Measurements from ENCODE around the gene IGSF9.

The IGSF9 gene

GRCh38 chr1:159931101-159931794 lies 14.2 kb downstream of the IGSF9 start:
- no peak for DNase-seq

GRCh38 chr1:159930634-159931033 lies 14.8 kb downstream of the IGSF9 start:
- no peak for DNase-seq

GRCh38 chr1:159930216-159930615 lies 15.2 kb downstream of the IGSF9 start:
- DNase-seq = no peak

- no peak for DNase-seq
These were observed 16.0 kb downstream of the IGSF9 start for GRCh38 chr1:159929155-159930051.

GRCh38 chr1:159928491-159929050 lies 16.8 kb downstream of the IGSF9 start:
- DNase-seq = no peak

GRCh38 chr1:159927849-159928431 lies 17.5 kb downstream of the IGSF9 start:
- no peak for DNase-seq

- DNase-seq = no peak
These were observed 18.1 kb downstream of the IGSF9 start for GRCh38 chr1:159927211-159927848.

GRCh38 chr1:159925719-159926078 lies 19.7 kb downstream of the IGSF9 start:
- DNase-seq = no peak

- DNase-seq = peak; percentile 94
These were observed 20.4 kb downstream of the IGSF9 start, which contains the start of gene TAGLN2 for GRCh38 chr1:159924791-159925718. Gene TAGLN2 (minus strand): TSS chr1:159925507. CDS start chr1:159920509, 4,998 bp downstream.

- DNase-seq = peak; percentile 84
These were observed 21.2 kb downstream of the IGSF9 start for GRCh38 chr1:159924025-159924790.

GRCh38 chr1:159923203-159924024 lies 22.0 kb downstream of the IGSF9 start:
- peak; percentile 85 for DNase-seq

GRCh38 chr1:159922511-159923202 lies 22.8 kb downstream of the IGSF9 start:
- DNase-seq = no peak

GRCh38 chr1:159921700-159922504 lies 23.5 kb downstream of the IGSF9 start:
- DNase-seq = no peak

GRCh38 chr1:159921251-159921650 lies 24.2 kb downstream of the IGSF9 start:
- no peak for DNase-seq

GRCh38 chr1:159920651-159921050 lies 24.8 kb downstream of the IGSF9 start:
- no peak for DNase-seq

- no peak for DNase-seq
These were observed 25.2 kb downstream of the IGSF9 start for GRCh38 chr1:159920202-159920601.

GRCh38 chr1:159919236-159919865 lies 26.1 kb downstream of the IGSF9 start:
- no peak for DNase-seq

Measured in activated CD8-positive, alpha-beta memory T cell treated with anti-CD3 and anti-CD28 coated beads, Interleukin-2, amount 50 U/mL, for 48 hours (primary cell).